ENCODE data around the gene ADARB1. TPM values are rescaled to one million over a fixed set of nuclear protein-coding genes. Genes with fewer than 3 reads are reported as not detected.

ADARB1 gene
- total RNA-seq, 1 experiment from 2014 or later = 5.0 TPM

DNA sequence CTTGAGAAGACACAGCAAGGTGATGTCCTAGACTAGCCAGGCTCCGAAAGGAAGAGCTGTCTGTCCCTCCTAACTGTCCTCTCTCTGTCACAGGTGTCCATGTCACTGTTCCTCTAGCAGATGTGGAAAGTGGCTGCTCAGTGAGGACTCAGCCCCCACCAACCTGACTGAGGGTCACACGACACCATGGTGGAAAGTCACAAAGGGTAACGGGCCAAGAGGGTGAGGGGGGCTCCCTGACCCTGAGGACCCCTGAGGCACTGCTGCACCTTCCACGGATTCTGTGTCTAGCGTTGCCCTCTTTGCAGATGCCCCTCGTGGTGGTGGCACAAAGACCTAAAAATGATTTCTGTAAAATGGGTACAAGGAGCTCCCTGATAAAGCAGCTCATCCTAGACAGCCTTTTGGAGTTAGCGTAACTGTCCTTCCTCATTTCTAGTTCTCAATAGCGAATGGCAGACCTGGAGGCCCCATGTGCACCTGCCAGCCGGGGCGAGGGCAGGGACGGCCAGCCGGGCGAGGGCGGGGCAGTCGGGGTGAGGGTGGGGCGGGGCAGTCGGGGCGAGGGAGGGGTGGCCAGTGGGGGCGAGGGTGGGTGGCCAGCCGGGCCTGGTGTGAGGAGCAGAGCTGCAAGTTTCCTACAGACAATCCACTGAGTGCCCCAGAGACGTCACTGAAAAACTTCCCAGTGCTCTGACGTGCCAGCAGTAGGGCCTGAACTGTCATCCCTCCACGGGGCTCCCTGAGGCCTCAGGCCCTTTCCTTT is 189.9 kb downstream of the ADARB1 start:
- no peak for DNase-seq (ENCODE audit: low read depth)
- in situ Hi-C loops (cut with HindIII; ENCODE audit: low pct_unique_long_range_greater_than_20kb, low sequenced_read_pairs) = no loop called here

DNA sequence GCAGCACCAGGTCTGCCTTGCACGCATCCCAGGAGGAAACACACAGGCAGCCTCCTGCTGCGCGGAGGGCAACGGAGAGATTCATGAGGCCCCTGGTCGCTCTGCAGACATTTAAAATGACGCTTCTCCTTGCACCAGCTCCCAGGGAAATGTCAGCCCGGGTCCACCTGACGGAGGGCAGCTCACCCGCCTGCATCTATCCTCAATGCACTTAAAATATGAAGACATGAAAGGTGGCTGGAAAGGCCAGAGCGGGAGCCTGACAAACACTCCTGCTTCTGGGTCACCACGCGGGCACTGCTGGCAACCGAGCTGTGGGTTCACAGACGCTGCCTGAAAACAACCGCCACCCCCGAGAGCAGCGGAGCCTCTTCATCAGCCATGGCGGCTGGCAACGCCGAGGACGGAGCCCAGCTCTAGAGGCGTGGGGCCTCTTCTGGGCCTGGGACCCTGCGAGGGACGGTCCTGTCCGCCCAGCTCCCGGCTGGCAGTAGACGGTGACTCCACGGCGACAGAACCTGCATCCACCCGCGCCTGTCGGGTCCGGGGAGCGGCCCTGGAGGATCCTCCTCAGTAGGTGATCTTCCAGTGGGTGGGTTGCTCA is 190.6 kb downstream of the ADARB1 start:
- in situ Hi-C loops (cut with HindIII; ENCODE audit: low pct_unique_long_range_greater_than_20kb, low sequenced_read_pairs) = no loop called here
- no peak for DNase-seq (ENCODE audit: low read depth)

DNA sequence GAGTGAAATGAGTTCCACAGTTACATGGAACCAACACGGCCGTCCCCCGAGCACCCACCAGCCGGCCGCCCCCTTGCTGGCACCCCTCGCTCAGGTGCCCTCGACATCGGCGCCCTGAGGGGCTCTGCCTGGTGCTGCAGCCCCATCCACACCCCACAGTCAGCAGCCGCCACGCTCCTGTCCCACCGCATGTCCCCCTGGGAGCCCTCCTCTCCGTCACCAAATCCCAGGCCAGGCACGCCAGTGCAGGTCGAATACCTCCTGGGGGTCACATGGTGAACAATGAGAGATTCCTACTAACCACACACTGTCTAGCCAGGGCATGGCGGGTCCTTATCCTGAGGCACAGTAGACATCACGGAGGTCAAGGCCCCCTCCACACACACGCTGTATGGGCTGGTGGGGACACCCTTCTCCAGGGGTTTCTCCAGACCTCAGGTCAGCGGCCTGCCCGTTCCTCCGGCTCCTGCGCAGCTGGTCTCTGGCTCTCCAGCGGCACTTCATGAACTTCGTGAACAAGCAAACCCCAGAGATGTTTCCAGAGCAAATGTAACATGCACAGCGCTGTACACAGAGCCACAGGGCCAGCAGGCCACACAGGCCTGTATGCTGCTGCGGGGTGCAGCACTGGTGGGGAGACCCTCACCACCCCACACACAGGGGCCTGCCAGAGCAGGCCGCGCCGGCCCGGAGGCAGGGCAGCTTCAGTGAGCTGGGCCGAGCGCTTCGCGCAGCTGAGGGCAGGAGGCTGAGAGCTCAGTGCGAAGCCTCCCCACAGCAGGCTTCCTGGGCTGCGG is 191.5 kb downstream of the ADARB1 start:
- in situ Hi-C loops (cut with HindIII; ENCODE audit: low pct_unique_long_range_greater_than_20kb, low sequenced_read_pairs) = no loop called here
- no peak for DNase-seq (ENCODE audit: low read depth)

DNA sequence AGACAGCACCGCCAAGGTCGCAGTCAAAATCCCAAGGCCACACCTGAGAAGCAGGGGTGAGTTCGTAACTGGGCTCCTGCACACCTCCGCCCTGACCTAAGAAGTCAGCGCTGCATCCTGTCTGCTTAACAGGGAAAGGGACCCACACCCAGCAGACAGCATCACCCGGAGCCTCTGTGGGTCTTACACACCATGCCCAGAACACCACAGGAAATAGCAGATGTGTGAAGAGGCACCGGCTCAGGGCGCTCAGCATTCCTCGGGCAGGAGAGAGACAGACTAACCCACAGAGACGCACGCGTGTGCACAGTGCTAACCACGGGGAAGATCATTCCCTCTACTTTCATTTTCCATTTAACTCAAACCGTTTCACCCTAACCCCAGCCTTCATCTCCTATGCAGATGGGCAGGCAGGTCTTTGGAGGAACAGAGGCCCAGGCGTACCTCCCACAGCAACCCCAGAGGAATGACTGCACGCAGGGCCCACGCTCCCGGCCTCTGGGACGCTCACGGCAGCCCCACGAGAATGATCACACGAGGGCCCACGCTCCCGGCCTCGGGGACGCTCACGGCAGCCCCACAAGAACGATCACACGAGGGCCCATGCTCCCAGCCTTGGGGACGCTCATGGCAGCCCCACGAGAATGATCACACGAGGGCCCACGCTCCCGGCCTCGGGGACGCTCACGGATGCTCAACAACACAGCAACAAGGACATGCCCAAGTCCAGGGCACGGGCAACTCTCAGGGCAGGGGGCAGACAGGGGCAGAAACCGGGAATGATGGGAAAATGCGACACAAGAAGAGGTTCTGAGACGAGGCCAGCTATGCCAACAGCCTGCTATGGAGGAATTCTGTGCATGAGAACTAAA is 192.4 kb downstream of the ADARB1 start:
- in situ Hi-C loops (cut with HindIII; ENCODE audit: low pct_unique_long_range_greater_than_20kb, low sequenced_read_pairs) = no loop called here
- no peak for DNase-seq (ENCODE audit: low read depth)

DNA sequence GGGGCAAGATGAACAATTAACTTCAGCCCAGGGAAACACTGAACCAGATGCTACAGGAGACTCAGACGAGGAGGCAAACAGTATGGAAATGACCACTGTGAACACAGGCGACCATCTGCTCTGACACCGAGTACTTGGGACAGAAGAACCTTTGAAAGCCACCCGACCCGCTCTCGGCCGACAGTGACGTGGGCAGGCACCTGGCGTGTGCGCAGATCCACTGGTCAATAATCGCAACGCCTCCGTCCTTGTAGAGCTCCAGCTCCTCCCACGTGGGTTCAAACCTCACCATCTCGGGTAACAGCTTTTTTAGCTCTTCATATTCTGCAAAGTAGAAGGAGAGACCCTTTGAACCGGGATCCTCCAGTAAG is 193.0 kb downstream of the ADARB1 start:
- no peak for DNase-seq (ENCODE audit: low read depth)
- in situ Hi-C loops (cut with HindIII; ENCODE audit: low pct_unique_long_range_greater_than_20kb, low sequenced_read_pairs) = no loop called here

DNA sequence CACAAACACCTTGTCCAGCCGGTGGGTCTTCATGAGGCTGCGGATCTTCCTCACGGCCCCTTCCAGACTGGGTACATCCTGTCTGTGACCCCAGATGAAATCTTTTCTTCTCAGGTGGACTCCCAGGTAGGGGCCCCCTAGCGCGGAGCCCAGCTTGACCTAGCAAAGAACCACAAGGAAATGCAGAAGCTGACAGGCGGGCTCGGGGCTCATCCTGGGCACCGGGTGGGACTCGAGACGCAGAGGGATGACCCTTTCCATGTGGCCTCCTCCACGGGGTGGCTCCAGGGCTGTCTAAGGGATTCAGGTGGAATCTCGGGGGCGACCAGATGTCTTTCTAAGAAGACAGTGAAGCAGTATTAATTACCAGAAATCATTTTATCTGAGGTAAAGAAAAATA is 195.5 kb downstream of the ADARB1 start:
- in situ Hi-C loops (cut with HindIII; ENCODE audit: low pct_unique_long_range_greater_than_20kb, low sequenced_read_pairs) = no loop called here

DNA sequence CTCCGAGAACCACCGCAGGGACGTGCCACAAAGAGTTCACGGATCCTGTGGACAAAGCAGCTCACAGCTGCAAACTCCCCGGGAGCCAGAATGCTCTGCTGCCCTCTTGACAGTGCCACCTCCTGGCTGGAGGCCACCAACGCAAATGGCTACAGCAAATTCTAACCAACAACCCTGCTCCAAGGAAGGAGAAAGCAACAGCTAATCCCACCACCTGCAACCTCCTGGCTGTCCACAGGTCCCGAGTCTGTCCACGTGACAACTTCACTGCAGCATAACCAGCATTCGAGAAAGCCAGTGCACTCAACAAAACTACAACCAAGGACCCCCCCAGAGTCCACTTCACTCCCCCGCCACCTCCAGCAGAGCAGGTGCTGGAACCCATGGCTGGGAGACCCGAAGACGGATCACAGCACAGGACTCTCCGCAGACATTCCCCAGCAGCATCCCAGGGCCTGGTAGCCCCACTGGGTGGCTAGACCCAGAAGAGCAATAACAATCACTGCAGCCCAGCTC is 196.0 kb downstream of the ADARB1 start:
- in situ Hi-C loops (cut with HindIII; ENCODE audit: low pct_unique_long_range_greater_than_20kb, low sequenced_read_pairs) = no loop called here
- DNase-seq (ENCODE audit: low read depth) = no peak

More for the DNA sequence above, 195.5 kb downstream of the ADARB1 start:
- no peak for DNase-seq (ENCODE audit: low read depth)

Other genes with a start within 250 kb of the ADARB1 start
- gene PTTG1IP, start 200.9 kb upstream of the ADARB1 start, total RNA-seq (2014; rRNA removed; shearing (Covaris generic); ENCODE audit: low replicate concordance) = 423 and 427 TPM in 2 replicates
- 11.9 and 12.5 TPM in 2 replicates for gene ITGB2, start 153.7 kb upstream of the ADARB1 start, total RNA-seq (2014; rRNA removed; shearing (Covaris generic); ENCODE audit: low replicate concordance)
- 42.9 and 55.0 TPM in 2 replicates for gene SLX9, start 134.6 kb upstream of the ADARB1 start, total RNA-seq (2014; rRNA removed; shearing (Covaris generic); ENCODE audit: low replicate concordance)
- 35.2 and 87.3 TPM in 2 replicates for gene POFUT2, start 213.3 kb downstream of the ADARB1 start, total RNA-seq (2014; rRNA removed; shearing (Covaris generic); ENCODE audit: low replicate concordance)